BLaER1 treated with 17β-estradiol and CSF1 and Interleukin-3, amounts not matched to agents 10 nM and 100 nM (cell line): ENCODE results near the gene SDK2.

Experiments
- H3K27ac ChIP-seq, 11 experiments: shearing (Covaris generic); formaldehyde crosslinking; 2 replicates each; pipeline ENCODE4 v1.8.1; 2022
- H3K27me3 ChIP-seq, 11 experiments: shearing (Covaris generic); formaldehyde crosslinking; 2 replicates each; pipeline ENCODE4 v1.8.1; 2022
- H3K36me3 ChIP-seq, 11 experiments: shearing (Covaris generic); formaldehyde crosslinking; 2 replicates each; pipeline ENCODE4 v1.8.1; 2022
- H3K4me1 ChIP-seq, 10 experiments: shearing (Covaris generic); formaldehyde crosslinking; 2 replicates each; pipeline ENCODE4 v1.8.1; 2022
- H3K4me2 ChIP-seq, 11 experiments: shearing (Covaris generic); formaldehyde crosslinking; 2 replicates each; pipeline ENCODE4 v1.8.1; 2022
- H3K4me3 ChIP-seq, 10 experiments: shearing (Covaris generic); formaldehyde crosslinking; 2 replicates each; pipeline ENCODE4 v1.8.1; 2022
- H3K9ac ChIP-seq, 11 experiments: shearing (Covaris generic); formaldehyde crosslinking; 2 replicates each; pipeline ENCODE4 v1.8.1; 2022
- H3K9me3 ChIP-seq, 11 experiments: shearing (Covaris generic); formaldehyde crosslinking; replicated peaks in 1 of 11; 2 replicates each; pipeline ENCODE4 v1.8.1; 2022
- H4K20me1 ChIP-seq, 11 experiments: shearing (Covaris generic); formaldehyde crosslinking; 2 replicates each; pipeline ENCODE4 v1.8.1; 2022
- Cebpa-rat ChIP-seq, 11 experiments: shearing (Covaris generic); IDR thresholded peaks; 2 replicates each; pipeline ENCODE4 v1.8.1; 2022

SDK2 gene

GRCh38 chr17:73571511-73572130 lies 72.6 kb downstream of the SDK2 start:
- Histone ChIP-seq H3K27ac (no peak overlapping the region), H3K4me2 (no peak overlapping the region)
- TF ChIP-seq Cebpa-rat (IDR thresholded peaks at IDR 0.05): no peak

GRCh38 chr17:73569762-73570319 lies 74.4 kb downstream of the SDK2 start:
- Histone ChIP-seq H3K27me3 (no peaks in the 10 kb centered on the region), H3K27ac (no peak overlapping the region), H3K4me3 (no peak overlapping the region), H4K20me1 (no peaks in the 10 kb centered on the region), H3K4me1 (peaks cover 10 to 20% (median 16%) of the 10 kb centered on the region in 10 experiments; a peak in 18 of 20 replicates), H3K4me2 (no peak overlapping the region), H3K9ac (no peak overlapping the region), H3K9me3 (no peaks in the 10 kb centered on the region), H3K36me3 (no peaks in the 10 kb centered on the region)
- TF ChIP-seq Cebpa-rat (IDR thresholded peaks at IDR 0.05): no peak

More at GRCh38 chr17:73571511-73572130, 72.6 kb downstream of the SDK2 start:
- Histone ChIP-seq H4K20me1 (no peaks in the 10 kb centered on the region), H3K9me3 (no peaks in the 10 kb centered on the region), H3K4me3 (no peak overlapping the region), H3K36me3 (no peaks in the 10 kb centered on the region), H3K27me3 (no peaks in the 10 kb centered on the region), H3K4me1 (peaks cover 10 to 20% (median 16%) of the 10 kb centered on the region in 10 experiments; a peak in 18 of 20 replicates), H3K9ac (no peak overlapping the region)

GRCh38 chr17:73568934-73569333 lies 75.3 kb downstream of the SDK2 start:
- no peak overlapping the region for H3K4me3 ChIP-seq
- peaks cover 10 to 20% (median 16%) of the 10 kb centered on the region in 10 experiments; a peak in 18 of 20 replicates for H3K4me1 ChIP-seq
- H4K20me1 ChIP-seq: no peaks in the 10 kb centered on the region
- H3K9ac ChIP-seq: no peak overlapping the region
- no peak overlapping the region for H3K27ac ChIP-seq
- no peaks in the 10 kb centered on the region for H3K36me3 ChIP-seq
- TF ChIP-seq Cebpa-rat (IDR thresholded peaks at IDR 0.05): no peak
- no peaks in the 10 kb centered on the region for H3K9me3 ChIP-seq
- no peaks in the 10 kb centered on the region for H3K27me3 ChIP-seq
- H3K4me2 ChIP-seq: no peak overlapping the region

- H4K20me1 ChIP-seq: no peaks in the 10 kb centered on the region
- H3K27ac ChIP-seq: peak overlapping the region; percentile 34 to 86 (median 75); a peak in 21 of 22 replicates
- peak overlapping the region; percentile 53 to 77 (median 69) for H3K4me2 ChIP-seq
- H3K9ac ChIP-seq: peak overlapping the region; percentile 42 to 72 (median 61); a peak in 20 of 22 replicates
- no peaks in the 10 kb centered on the region for H3K27me3 ChIP-seq
- no peak overlapping the region for H3K4me3 ChIP-seq
- H3K4me1 ChIP-seq: peaks cover 10 to 20% (median 16%) of the 10 kb centered on the region in 10 experiments; a peak in 18 of 20 replicates
- no peaks in the 10 kb centered on the region for H3K36me3 ChIP-seq
- H3K9me3 ChIP-seq: no peaks in the 10 kb centered on the region
- no peak for TF ChIP-seq Cebpa-rat (IDR thresholded peaks at IDR 0.05)
Measured at GRCh38 chr17:73566905-73567782, 77.1 kb downstream of the SDK2 start.

GRCh38 chr17:73564843-73565242 lies 79.4 kb downstream of the SDK2 start:
- H3K4me3 ChIP-seq: no peak overlapping the region
- H3K36me3 ChIP-seq: no peaks in the 10 kb centered on the region
- H3K9ac ChIP-seq: no peak overlapping the region
- H3K4me1 ChIP-seq: peaks cover 10 to 37% (median 32%) of the 10 kb centered on the region in 10 experiments; a peak in 19 of 20 replicates
- no peak overlapping the region for H3K4me2 ChIP-seq
- H3K9me3 ChIP-seq: no peaks in the 10 kb centered on the region
- H4K20me1 ChIP-seq: no peaks in the 10 kb centered on the region; a peak in 1 of 22 replicates
- H3K27ac ChIP-seq: no peak overlapping the region
- H3K27me3 ChIP-seq: no peaks in the 10 kb centered on the region
- TF ChIP-seq Cebpa-rat (IDR thresholded peaks at IDR 0.05): no peak

GRCh38 chr17:73562896-73563295 lies 81.3 kb downstream of the SDK2 start:
- H3K9ac ChIP-seq: no peak overlapping the region
- H3K27ac ChIP-seq: no peak overlapping the region
- no peaks in the 10 kb centered on the region for H3K9me3 ChIP-seq
- no peaks in the 10 kb centered on the region for H3K36me3 ChIP-seq
- TF ChIP-seq Cebpa-rat (IDR thresholded peaks at IDR 0.05): no peak
- H3K4me2 ChIP-seq: no peak overlapping the region
- no peaks in the 10 kb centered on the region for H3K27me3 ChIP-seq
- no peaks in the 10 kb centered on the region; a peak in 1 of 22 replicates for H4K20me1 ChIP-seq
- peaks cover 10 to 46% (median 43%) of the 10 kb centered on the region in 10 experiments; a peak in 19 of 20 replicates for H3K4me1 ChIP-seq
- H3K4me3 ChIP-seq: no peak overlapping the region

- Histone ChIP-seq H3K9me3 (no peaks in the 10 kb centered on the region), H4K20me1 (no peaks in the 10 kb centered on the region; a peak in 1 of 22 replicates), H3K36me3 (no peaks in the 10 kb centered on the region), H3K27ac (peak overlapping the region in 1 of 11 experiments; percentile 16; a peak in 1 of 22 replicates), H3K9ac (no peak overlapping the region), H3K4me1 (peaks cover 0 to 45% (median 38%) of the 10 kb centered on the region in 10 experiments; a peak in 16 of 20 replicates), H3K27me3 (no peaks in the 10 kb centered on the region), H3K4me2 (peak overlapping the region in 7 of 11 experiments; percentile 26 to 57 (median 47); a peak in 9 of 22 replicates), H3K4me3 (no peak overlapping the region)
- no peak for TF ChIP-seq Cebpa-rat (IDR thresholded peaks at IDR 0.05)
Measured at GRCh38 chr17:73561111-73561510, 83.1 kb downstream of the SDK2 start.

- H3K4me1 ChIP-seq: peaks cover 0 to 45% (median 38%) of the 10 kb centered on the region in 10 experiments; a peak in 16 of 20 replicates
- H3K27ac ChIP-seq: peak overlapping the region in 1 of 11 experiments; percentile 16; a peak in 1 of 22 replicates
- H4K20me1 ChIP-seq: peaks cover 0 to under 1% (median 0%) of the 10 kb centered on the region in 11 experiments; a peak in 1 of 22 replicates
- H3K36me3 ChIP-seq: no peaks in the 10 kb centered on the region
- H3K4me3 ChIP-seq: no peak overlapping the region
- H3K9me3 ChIP-seq: no peaks in the 10 kb centered on the region
- no peaks in the 10 kb centered on the region for H3K27me3 ChIP-seq
- H3K9ac ChIP-seq: no peak overlapping the region
- H3K4me2 ChIP-seq: peak overlapping the region in 7 of 11 experiments; percentile 26 to 57 (median 47); a peak in 9 of 22 replicates
- no peak for TF ChIP-seq Cebpa-rat (IDR thresholded peaks at IDR 0.05)
Measured at GRCh38 chr17:73560661-73561060, 83.6 kb downstream of the SDK2 start.

GRCh38 chr17:73559532-73559931 lies 84.7 kb downstream of the SDK2 start:
- Histone ChIP-seq H3K4me2 (peak overlapping the region in 6 of 11 experiments; percentile 8 to 57 (median 49); a peak in 9 of 22 replicates), H4K20me1 (peaks cover 0 to 10% (median 0%) of the 10 kb centered on the region in 11 experiments; a peak in 2 of 22 replicates), H3K27me3 (no peaks in the 10 kb centered on the region), H3K27ac (no peak overlapping the region), H3K36me3 (no peaks in the 10 kb centered on the region), H3K9ac (no peak overlapping the region), H3K9me3 (no peaks in the 10 kb centered on the region), H3K4me1 (peaks cover 0 to 45% (median 38%) of the 10 kb centered on the region in 10 experiments; a peak in 16 of 20 replicates), H3K4me3 (no peak overlapping the region)
- no peak for TF ChIP-seq Cebpa-rat (IDR thresholded peaks at IDR 0.05)
